A204.1 (cell line): Measurements from ENCODE around the gene MC2R.

Experiments used
- FAIRE-seq: peaks from 2 replicates; lab custom pipeline; 2012; peaks lifted over from hg19 to GRCh38; lab: Jason Lieb, UNC

The MC2R gene

GRCh38 chr18:13915391-13915790 is at the start of gene MC2R:
Gene MC2R, minus strand, starts transcription at chr18:13915536. Its CDS starts 30,018 bp downstream, at chr18:13885518.
- FAIRE-seq: no peak

- FAIRE-seq: peak; percentile 68
Observed at GRCh38 chr18:13945811-13946210, 30.5 kb upstream of the MC2R start.

GRCh38 chr18:13943338-13943737 is 28.0 kb upstream of the MC2R start:
- FAIRE-seq: no peak

DNA sequence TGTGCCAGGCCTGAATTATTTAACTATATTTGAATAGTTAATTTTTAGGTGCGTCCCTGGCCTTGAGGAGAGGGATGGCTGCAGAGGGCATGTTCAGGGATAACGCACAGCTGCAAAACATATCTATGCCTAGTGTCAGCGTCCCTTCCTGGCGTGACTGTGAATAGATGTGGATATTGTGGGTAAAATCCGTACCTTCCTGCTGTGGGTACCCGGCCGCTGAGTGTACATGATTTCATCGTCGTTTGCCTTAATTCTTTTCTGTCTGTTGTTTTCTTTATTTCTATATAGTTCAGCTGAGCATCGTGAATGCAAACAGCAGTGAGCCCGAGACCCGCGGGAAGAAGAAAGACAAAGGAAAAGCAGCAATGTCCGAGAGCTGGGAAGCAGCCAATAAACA is 25.0 kb upstream of the MC2R start:
- FAIRE-seq: no peak

GRCh38 chr18:13934676-13935075 is 19.3 kb upstream of the MC2R start:
- no peak for FAIRE-seq

DNA sequence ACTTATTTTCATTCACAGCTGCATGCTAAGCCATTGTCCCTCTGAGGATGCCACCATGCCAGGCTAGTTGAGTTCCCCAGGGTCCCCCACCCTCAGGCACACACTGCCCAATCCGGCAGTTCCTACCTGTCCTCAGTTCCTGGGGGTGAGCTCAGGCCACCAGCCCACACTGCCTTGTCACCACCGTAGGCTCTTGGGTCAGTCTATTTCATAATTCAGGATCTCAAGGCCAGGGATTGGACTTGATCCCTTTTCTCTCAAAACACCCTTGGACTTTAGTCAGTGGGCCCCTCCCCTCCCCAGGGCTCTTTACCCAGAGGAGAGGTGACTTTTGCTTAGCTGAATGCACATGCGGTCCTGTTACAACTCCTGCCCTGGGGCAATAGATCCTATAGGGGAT is 18.7 kb upstream of the MC2R start:
- no peak for FAIRE-seq

DNA sequence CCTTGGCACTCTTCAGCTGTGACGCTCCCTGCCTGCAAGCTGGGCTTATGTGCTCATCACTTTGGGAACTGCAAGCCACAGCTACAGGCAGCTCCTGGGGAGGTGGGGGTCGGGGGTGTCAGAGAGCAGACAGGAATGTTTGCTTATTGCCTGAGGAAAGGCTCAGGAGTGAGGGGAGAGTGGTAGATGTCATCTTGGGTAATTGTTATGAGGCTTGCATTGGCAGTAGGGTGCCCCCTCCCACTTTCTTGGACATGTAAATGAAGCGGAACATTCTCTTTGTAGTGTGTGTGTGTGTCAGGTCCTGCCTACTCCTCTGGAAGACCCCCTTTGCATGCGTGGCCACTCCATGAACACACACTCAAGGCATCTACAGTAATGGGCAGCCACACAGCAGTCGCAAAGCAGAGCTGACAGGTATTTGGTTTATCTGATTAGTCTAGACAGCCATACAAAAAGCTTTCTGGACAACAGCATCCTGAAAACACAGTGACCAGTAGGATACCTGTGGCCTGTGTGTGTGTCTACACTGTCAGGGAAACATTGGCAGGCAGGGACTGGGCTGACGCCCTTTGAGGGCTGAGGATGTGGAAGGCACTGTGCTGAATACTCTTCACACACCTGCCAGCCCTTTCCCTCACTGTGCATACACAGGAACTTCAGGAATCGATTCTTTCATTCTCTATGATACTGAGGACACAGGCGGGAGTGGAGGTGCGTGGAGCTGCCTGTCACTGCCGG is 17.1 kb upstream of the MC2R start:
- FAIRE-seq: no peak

DNA sequence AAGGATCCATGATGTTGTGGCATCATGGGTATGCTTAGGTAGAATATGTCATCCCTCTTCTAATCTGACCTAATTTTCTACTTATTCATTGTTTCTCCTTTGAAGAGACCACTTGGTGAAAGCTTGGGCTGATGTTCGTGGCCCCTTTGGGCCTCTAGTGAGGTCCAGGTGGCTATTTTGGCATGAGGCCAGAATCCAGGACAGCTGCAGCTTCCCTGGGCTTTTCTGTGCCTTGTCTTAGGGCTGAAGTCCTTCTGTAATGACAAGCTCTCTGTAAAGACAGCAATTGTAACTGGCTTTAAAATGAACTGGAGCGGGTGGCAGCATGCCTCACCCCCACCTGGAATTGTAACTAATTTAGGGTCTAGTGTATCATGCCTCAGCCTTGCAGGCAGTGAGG is 15.6 kb upstream of the MC2R start:
- no peak for FAIRE-seq

DNA sequence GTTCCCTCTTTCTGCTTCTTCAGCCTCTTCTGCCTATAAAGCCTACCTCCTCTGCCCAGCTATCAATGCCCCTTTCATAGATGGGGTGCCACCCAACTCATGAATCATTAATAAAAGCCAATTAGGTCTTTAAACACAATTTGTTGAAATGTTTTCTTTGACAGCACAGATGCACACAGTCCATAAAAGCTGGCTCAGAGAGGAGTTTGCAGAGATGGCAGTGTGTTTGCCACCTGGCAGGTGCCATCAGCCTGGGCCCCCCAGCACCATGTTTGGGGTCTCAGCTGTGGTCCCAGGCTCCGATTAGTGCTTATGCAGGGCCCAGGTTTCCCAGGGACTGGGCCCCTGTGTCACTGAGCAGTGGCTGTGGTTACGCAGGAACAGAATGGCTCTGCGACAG is 7.9 kb upstream of the MC2R start:
- FAIRE-seq: no peak

DNA sequence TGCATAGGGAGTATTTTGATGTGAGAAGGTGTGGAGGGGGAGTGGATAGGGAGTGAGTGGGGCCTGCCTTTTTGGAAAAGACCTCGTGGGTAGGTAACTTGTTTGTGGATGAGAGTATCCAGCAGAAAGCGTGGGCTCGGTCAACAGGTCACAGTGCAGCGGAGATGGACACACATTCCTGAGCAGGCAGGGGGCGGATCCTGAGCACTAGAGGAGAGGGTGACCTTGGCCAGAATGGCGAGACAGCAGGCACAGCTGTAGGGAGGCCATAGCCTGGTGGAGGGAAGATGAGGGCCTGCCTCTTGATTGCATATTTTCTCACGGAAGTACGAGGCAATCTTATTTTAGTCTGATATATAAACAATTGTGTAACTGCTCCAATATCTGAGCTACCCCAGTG is 3.6 kb upstream of the MC2R start:
- no peak for FAIRE-seq

DNA sequence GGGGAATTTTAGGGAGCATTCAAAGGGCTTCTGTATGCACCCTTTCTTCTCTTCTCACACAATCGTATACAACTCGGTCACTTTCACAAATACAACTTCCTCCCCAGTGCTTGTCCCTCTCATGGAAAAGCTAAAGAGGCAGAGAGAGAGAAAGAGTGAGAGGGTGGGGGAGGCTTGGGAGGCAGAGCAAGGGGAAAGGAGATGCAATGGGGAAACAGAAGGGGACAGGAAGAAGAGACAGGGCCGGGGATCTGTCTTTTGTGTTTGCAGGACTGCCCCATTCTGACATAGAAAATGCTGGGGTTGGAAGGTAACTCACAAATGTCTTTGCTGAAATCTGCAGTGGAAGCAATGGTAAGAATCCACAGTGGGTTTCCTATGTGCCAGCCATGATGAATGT is 2.1 kb upstream of the MC2R start:
- no peak for FAIRE-seq

DNA sequence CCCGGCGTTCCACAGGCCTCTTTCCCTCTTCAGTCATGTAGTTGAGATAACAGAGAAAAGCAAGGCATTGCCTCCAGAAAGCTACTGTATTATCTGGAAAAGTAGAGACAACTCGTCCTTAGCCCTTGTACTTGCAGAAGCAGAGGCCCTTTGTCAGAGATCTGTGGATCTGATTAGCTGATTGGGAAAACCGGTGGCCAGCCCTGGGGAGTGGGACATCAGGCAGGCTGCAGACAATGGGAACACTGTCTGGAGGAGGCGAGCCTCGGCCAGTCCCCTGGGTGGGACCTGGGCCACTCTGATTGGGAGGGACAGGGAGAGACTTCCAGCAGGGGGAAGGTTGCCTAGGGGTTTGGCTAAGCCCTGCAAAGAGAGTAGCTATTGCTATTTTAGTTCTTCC is 1.2 kb upstream of the MC2R start:
- FAIRE-seq: no peak

GRCh38 chr18:13915995-13916431 is 677 bp upstream of the MC2R start:
- FAIRE-seq: no peak

DNA sequence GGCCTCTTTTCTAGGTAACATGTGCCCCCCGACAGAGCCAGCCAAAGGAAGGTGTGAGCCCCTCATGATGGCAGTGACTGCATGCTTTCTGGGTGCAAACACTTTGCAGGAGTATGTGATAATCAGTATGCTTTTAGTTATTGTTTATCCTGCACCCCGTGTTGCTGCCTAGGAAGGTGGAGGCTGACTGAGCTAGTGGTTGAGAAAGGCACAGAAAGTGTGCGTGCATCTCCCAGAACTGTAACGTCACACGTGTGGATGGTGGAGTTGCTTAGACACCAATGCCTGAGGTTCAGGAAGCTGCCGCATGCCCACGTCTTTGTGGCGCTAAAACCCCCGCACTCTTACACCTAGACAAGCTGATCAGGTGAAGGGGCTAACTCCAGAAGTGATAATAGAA is 580 bp downstream of the MC2R start:
- no peak for FAIRE-seq

DNA sequence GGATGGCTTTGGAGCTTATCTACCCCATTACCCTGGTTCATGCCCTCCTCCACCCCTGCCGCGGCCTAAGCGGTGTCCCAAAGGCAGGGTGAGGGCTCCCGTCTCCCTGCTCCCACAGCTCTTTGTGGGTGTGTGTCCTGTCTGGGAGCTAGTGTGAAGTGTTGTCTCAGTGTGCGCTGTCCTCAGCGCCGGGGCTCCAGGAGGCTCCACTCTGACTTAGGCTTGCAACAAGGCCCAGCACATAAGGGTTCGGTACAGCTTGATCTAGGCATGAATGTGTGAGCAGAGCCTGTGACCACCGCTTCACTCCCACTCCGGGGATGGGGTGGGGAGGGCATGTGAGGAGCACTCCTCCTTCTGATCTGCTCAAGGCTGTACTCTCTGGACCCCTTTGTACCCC is 1.2 kb downstream of the MC2R start:
- FAIRE-seq: no peak

GRCh38 chr18:13913205-13913604 is 2.1 kb downstream of the MC2R start:
- FAIRE-seq: no peak

- FAIRE-seq: no peak
Observed at GRCh38 chr18:13912601-13913000, 2.7 kb downstream of the MC2R start.

DNA sequence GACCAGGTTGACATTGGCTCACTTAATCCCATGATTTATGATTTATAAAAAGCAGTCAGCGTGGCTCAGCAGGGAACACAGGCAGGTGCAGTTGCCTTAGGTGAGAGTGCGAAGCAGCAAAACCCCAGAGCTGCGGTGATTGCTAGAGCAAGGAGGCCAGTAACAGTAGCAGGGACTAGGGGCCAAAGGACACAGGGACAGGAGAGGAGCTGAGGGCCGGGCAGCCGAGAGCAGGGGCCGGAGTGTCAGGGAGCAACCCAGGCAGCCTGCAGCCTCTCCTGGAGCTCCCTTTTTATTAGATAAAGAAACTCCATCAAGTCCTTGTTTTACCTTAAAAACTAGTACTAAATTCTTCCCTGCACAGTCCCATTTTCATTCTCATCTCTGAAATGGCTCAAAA is 4.3 kb downstream of the MC2R start:
- no peak for FAIRE-seq

DNA sequence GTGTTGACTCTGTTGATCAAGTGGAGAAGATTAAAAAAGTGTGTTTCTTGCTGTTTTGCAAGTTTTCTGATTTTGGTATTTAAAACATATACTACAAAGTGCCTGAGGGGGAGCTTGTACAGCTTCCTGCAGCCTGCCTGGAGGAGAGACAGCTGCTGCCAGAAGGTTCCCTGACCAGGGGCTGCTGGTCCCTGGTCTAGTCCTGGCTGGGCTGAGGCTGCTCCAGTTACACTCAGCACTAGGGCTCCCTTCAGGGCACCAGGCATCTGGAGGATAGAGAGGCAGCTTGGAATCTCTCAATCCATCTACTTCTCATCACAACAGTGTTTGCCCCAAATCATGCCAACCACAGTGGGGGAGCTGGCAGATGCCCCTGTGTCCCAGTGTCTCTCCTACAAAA is 4.8 kb downstream of the MC2R start:
- no peak for FAIRE-seq

GRCh38 chr18:13909141-13909940 is 6.0 kb downstream of the MC2R start:
- FAIRE-seq: no peak

DNA sequence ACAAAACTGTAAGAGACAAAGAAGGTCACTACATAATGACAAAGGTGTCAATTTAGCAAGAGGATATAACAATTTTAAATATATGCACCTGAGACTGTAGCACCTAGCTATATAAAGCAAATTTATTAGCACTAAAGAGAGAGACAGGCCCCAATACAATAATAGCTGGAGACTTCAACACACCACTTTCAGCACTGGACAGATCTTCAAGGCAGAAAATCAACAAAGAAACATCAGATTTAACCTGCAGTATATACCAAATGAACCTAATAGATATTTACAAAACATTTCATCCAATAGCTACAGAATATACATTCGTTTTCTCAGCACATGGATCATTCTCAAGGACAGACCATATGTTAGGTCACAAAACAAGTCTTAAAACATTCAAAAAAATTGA is 14.7 kb downstream of the MC2R start:
- no peak for FAIRE-seq

- FAIRE-seq: no peak
Observed at GRCh38 chr18:13895505-13896033, 19.8 kb downstream of the MC2R start.

DNA sequence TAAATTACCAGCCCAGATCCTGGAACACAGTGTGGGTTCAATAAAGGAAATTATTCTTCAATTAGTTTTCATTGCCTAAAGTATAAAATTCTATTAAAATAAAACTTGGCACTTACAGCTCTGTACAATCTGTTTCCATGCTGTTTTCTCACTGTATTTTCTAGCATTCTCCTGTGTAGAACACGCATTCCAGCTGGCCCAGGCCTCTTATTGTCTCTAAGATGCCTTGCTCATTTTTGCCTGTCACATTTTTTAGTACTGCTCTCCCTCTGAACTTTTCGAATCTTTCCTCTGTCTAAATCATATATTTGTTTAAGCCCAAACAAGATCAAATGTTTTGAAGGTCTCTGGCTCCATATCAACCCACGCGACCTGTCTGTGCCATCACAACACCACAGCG is 20.8 kb downstream of the MC2R start:
- no peak for FAIRE-seq

DNA sequence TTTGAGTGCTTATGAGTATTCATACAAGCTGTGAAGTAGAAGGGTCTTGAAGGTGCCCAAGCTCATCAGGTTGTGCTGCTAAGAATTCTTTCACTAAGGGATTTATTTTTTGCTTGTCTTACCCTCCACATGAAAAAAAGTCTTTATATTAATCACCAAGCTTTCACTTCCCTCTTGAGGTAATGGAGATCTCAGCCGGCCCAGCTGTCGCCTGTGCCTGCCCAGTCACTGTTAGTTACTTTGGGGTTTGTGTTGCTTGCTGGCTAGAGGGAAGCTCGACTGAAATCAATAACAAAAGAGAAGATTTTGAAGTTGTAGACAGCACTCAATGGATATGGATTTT is 21.9 kb downstream of the MC2R start:
- FAIRE-seq: no peak
